ENCODE results near the gene PRKAR2B.

PRKAR2B gene

GRCh38 chr7:107208563-107208962 lies 164.1 kb downstream of the PRKAR2B start:
- H3K79me2 ChIP-seq (ENCODE audit: low read length) = no peaks in the 10 kb centered on the region
- peaks cover 22% of the 10 kb centered on the region for H3K36me3 ChIP-seq (replicated peaks; ENCODE audit: low read depth, low read length)
- no peak overlapping the region for H2AFZ ChIP-seq (ENCODE audit: low read depth, low read length)
- peaks cover 2% of the 10 kb centered on the region; the same call in 1 of the 2 replicates for H3K9me3 ChIP-seq (ENCODE audit: insufficient read depth, low read length)
- no peaks in the 10 kb centered on the region for H3K4me1 ChIP-seq (ENCODE audit: low read length)
- H3K4me3 ChIP-seq (ENCODE audit: low read length) = no peak overlapping the region
- H3K4me2 ChIP-seq (ENCODE audit: low read length) = no peak overlapping the region
- no peaks in the 10 kb centered on the region for H3K27me3 ChIP-seq (ENCODE audit: low read depth, low read length)
- no peak overlapping the region for H3K27ac ChIP-seq (ENCODE audit: low read length)
- H3K9ac ChIP-seq (ENCODE audit: low read length) = no peak overlapping the region
- H4K20me1 ChIP-seq (ENCODE audit: insufficient read depth, low read length) = no peaks in the 10 kb centered on the region
- TF ChIP-seq CTCF (IDR thresholded peaks at IDR 0.05; ENCODE audit: low read depth, low read length) = no peak
- no peak for TF ChIP-seq EZH2phosphoT487 (IDR thresholded peaks at IDR 0.05; ENCODE audit: low read depth)

- Histone ChIP-seq H3K27me3 (ENCODE audit: low read depth, low read length) (no peaks in the 10 kb centered on the region), H3K4me2 (ENCODE audit: low read length) (no peak overlapping the region), H3K36me3 (replicated peaks; ENCODE audit: low read depth, low read length) (peaks cover 21% of the 10 kb centered on the region), H3K4me3 (ENCODE audit: low read length) (no peak overlapping the region), H2AFZ (ENCODE audit: low read depth, low read length) (no peak overlapping the region), H3K9ac (ENCODE audit: low read length) (no peak overlapping the region), H3K4me1 (ENCODE audit: low read length) (no peaks in the 10 kb centered on the region), H4K20me1 (ENCODE audit: insufficient read depth, low read length) (no peaks in the 10 kb centered on the region), H3K9me3 (ENCODE audit: insufficient read depth, low read length) (peaks cover 11% of the 10 kb centered on the region; the same call in 1 of the 2 replicates), H3K27ac (ENCODE audit: low read length) (no peak overlapping the region), H3K79me2 (ENCODE audit: low read length) (no peaks in the 10 kb centered on the region)
- TF ChIP-seq EZH2phosphoT487 (IDR thresholded peaks at IDR 0.05; ENCODE audit: low read depth) (no peak), CTCF (IDR thresholded peaks at IDR 0.05; ENCODE audit: low read depth, low read length) (no peak)
Measured at GRCh38 chr7:107209565-107209964, 165.1 kb downstream of the PRKAR2B start.

- Histone ChIP-seq H4K20me1 (ENCODE audit: insufficient read depth, low read length) (no peaks in the 10 kb centered on the region), H3K4me3 (ENCODE audit: low read length) (no peak overlapping the region), H2AFZ (ENCODE audit: low read depth, low read length) (no peak overlapping the region), H3K9ac (ENCODE audit: low read length) (no peak overlapping the region), H3K4me2 (ENCODE audit: low read length) (no peak overlapping the region), H3K9me3 (ENCODE audit: insufficient read depth, low read length) (peaks cover 11% of the 10 kb centered on the region; the same call in 1 of the 2 replicates), H3K27me3 (ENCODE audit: low read depth, low read length) (no peaks in the 10 kb centered on the region), H3K36me3 (replicated peaks; ENCODE audit: low read depth, low read length) (peaks cover 17% of the 10 kb centered on the region), H3K79me2 (ENCODE audit: low read length) (no peaks in the 10 kb centered on the region), H3K4me1 (ENCODE audit: low read length) (no peaks in the 10 kb centered on the region), H3K27ac (ENCODE audit: low read length) (no peak overlapping the region)
- TF ChIP-seq CTCF (IDR thresholded peaks at IDR 0.05; ENCODE audit: low read depth, low read length) (peak; percentile 13; the same call in 1 of the 2 replicates), EZH2phosphoT487 (IDR thresholded peaks at IDR 0.05; ENCODE audit: low read depth) (no peak)
Measured at GRCh38 chr7:107210400-107210799, 165.9 kb downstream of the PRKAR2B start.

Measured in OCI-LY3 (cell line).